OCI-LY3 (cell line): ENCODE results near the gene TTC14.

ENCODE experiments used
- H2AFZ ChIP-seq: fragments of 200-600, 300-600 bp; shearing (Covaris generic); 2 replicates; pipeline ENCODE4 v1.6.0; 2014; ENCODE audit warnings: antibody characterized with exemption, low read depth, low read length
- H3K27ac ChIP-seq: fragments of 200-600, 300-600 bp; sonication (generic); 2 replicates; pipeline ENCODE4 v1.5.1; 2014; ENCODE audit warnings: mild to moderate bottlenecking, low read length, moderate library complexity, mixed read lengths
- H3K27me3 ChIP-seq: fragments of 200-600, 300-600 bp; sonication (generic); 2 replicates; pipeline ENCODE4 v1.6.1; 2014; ENCODE audit warnings: low read depth, low read length, mixed read lengths
- H3K36me3 ChIP-seq: fragments of 200-600, 300-600 bp; sonication (generic); replicated peaks from 2 replicates; pipeline ENCODE3; 2014; ENCODE audit warnings: low read depth, low read length, mixed read lengths
- H3K4me1 ChIP-seq: fragments of 300-600, 200-600 bp; sonication (generic); 2 replicates; pipeline ENCODE4 v1.6.1; 2014; ENCODE audit warnings: low read length, mixed read lengths
- H3K4me2 ChIP-seq: fragments of 200-600, 300-600 bp; sonication (generic); 2 replicates; pipeline ENCODE4 v1.6.1; 2014; ENCODE audit warnings: low read length, mixed read lengths
- H3K4me3 ChIP-seq: fragments of 300-600, 200-600 bp; sonication (generic); 2 replicates; pipeline ENCODE4 v1.5.1; 2014; ENCODE audit warnings: antibody characterized with exemption, mild to moderate bottlenecking, low read length, moderate library complexity
- H3K79me2 ChIP-seq: fragments of 300-600, 200-600 bp; shearing (Covaris generic); 2 replicates; pipeline ENCODE4 v1.6.1; 2014; ENCODE audit warnings: mild to moderate bottlenecking, low read length, mixed read lengths
- H3K9ac ChIP-seq: fragments of 300-600, 200-600 bp; shearing (Covaris generic); 2 replicates; pipeline ENCODE4 v1.6.0; 2014; ENCODE audit warnings: mild to moderate bottlenecking, low read length, moderate library complexity
- H3K9me3 ChIP-seq: fragments of 200-600, 300-600 bp; shearing (Covaris generic); 2 replicates; pipeline ENCODE4 v1.6.1; 2014; ENCODE audit warnings: low read length, mixed read lengths; ENCODE audit not compliant: insufficient read depth
- H4K20me1 ChIP-seq: fragments of 200-600, 300-600 bp; sonication (generic); 2 replicates; pipeline ENCODE4 v1.6.1; 2016; ENCODE audit warnings: low read length, mixed read lengths; ENCODE audit not compliant: insufficient read depth
- EZH2phosphoT487 ChIP-seq: fragments of 200-600 bp; shearing (Covaris generic); IDR thresholded peaks from 2 replicates; pipeline ENCODE4 v1.6.1; 2018; ENCODE audit warnings: antibody characterized with exemption, mixed run types, low read depth
- TF ChIP-seq, protein P1 (sequence below): fragments of 200-600, 300-600 bp; sonication (generic); IDR thresholded peaks from 2 replicates; pipeline ENCODE4 v1.5.1; 2014; ENCODE audit warnings: antibody characterized with exemption, low read length, low read depth

TTC14 gene

DNA sequence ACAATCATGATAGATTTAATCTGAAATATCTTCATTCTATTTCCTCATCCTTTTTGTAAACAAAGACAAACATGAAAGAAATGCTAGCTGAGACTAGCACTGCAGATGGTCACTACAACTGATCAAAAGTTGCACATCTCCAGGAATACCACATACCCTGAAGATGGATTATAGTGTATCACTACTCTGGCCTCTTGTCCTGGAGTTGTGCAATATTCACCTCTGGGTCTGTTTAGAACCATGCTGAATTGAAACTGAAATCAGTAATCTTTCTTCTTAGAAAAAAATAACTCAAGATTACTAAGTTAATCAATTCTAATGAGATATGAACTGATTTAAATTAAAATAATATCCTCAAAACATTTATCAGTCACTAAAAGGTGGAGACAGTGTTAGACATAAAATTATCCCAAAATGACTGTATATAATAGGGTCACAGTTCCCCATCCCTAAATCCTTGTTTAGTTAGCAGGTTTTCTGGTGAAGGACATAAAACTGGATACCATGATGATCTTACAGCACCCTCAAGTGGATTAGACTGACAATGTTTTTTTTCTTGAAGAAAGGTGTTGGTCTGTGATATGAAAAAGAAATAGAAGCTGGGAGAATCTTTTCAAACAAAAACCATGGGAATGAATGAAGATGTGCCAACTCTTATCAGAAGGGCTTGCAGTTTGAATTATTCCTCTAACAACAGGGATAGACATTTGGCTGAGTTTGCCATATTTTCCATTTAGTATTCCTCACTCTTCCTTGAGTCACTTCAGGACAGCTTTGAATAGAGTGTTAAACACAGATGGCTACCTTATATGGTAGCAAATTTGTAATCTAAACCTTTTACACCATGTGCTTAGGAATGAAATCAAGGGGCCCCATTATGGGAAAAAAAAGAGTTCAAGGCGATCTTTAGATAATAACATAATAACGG, 7.1 kb upstream of the TTC14 start:
- Histone ChIP-seq H3K4me3 (no peak overlapping the region), H2AFZ (no peak overlapping the region), H3K27me3 (no peaks in the 10 kb centered on the region), H3K9ac (no peak overlapping the region), H3K36me3 (no peaks in the 10 kb centered on the region), H4K20me1 (no peaks in the 10 kb centered on the region), H3K4me2 (no peak overlapping the region), H3K4me1 (no peaks in the 10 kb centered on the region), H3K9me3 (no peaks in the 10 kb centered on the region), H3K79me2 (no peaks in the 10 kb centered on the region), H3K27ac (no peak overlapping the region)
- TF ChIP-seq, protein P1, sequence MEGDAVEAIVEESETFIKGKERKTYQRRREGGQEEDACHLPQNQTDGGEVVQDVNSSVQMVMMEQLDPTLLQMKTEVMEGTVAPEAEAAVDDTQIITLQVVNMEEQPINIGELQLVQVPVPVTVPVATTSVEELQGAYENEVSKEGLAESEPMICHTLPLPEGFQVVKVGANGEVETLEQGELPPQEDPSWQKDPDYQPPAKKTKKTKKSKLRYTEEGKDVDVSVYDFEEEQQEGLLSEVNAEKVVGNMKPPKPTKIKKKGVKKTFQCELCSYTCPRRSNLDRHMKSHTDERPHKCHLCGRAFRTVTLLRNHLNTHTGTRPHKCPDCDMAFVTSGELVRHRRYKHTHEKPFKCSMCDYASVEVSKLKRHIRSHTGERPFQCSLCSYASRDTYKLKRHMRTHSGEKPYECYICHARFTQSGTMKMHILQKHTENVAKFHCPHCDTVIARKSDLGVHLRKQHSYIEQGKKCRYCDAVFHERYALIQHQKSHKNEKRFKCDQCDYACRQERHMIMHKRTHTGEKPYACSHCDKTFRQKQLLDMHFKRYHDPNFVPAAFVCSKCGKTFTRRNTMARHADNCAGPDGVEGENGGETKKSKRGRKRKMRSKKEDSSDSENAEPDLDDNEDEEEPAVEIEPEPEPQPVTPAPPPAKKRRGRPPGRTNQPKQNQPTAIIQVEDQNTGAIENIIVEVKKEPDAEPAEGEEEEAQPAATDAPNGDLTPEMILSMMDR, result peak; percentile 79
- no peak for TF ChIP-seq EZH2phosphoT487

DNA sequence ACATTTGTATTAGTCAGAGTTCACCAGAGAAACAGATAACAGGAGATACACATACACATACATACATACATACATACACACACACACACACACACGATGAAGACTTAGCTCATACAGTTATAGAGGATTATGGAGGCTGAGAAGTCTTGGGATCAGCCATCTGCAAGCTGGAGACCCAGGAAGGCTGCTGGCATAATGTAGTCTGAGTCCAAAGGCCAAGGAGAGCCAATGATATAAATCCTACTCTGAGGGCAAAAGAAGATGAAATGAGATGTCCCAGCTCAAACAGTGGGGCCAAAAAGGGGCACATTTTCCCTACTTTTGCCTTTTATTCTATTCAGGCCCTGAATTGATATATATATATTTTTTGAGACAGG, 6.4 kb upstream of the TTC14 start:
- Histone ChIP-seq H4K20me1 (no peaks in the 10 kb centered on the region), H2AFZ (no peak overlapping the region), H3K9me3 (no peaks in the 10 kb centered on the region), H3K4me3 (no peak overlapping the region), H3K4me2 (no peak overlapping the region), H3K36me3 (no peaks in the 10 kb centered on the region), H3K27me3 (no peaks in the 10 kb centered on the region), H3K4me1 (no peaks in the 10 kb centered on the region), H3K9ac (no peak overlapping the region), H3K79me2 (no peaks in the 10 kb centered on the region), H3K27ac (no peak overlapping the region)
- TF ChIP-seq EZH2phosphoT487, result no peak
- TF ChIP-seq, protein P1, result no peak

DNA sequence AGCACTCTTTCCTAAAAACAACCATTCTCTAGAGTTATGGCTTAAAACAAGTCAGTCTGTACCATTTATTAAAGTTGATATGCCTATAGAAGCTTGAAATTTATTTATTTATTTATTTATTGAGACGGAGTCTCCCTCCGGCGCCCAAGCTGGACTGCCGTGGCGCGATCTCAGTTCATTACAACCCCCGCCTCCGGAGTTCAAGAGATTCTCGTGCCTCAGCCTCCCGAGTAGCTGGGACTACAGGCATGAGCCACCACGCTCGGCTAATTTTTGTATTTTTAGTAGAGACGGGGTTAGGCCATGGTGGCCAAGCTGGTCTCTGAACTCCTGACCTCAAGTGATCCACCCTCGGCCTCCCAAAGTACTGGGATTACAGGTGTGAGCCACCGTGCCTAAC, 1.5 kb upstream of the TTC14 start:
- H3K79me2 ChIP-seq, result peaks cover 26% of the 10 kb centered on the region
- H3K9ac ChIP-seq, result no peak overlapping the region
- no peak overlapping the region for H3K27ac ChIP-seq
- H3K36me3 ChIP-seq, result peaks cover 19% of the 10 kb centered on the region
- H3K27me3 ChIP-seq, result no peaks in the 10 kb centered on the region
- TF ChIP-seq, protein P1, result no peak
- TF ChIP-seq EZH2phosphoT487, result no peak
- H2AFZ ChIP-seq, result no peak overlapping the region
- H4K20me1 ChIP-seq, result no peaks in the 10 kb centered on the region
- H3K4me1 ChIP-seq, result peaks cover 13% of the 10 kb centered on the region
- H3K9me3 ChIP-seq, result no peaks in the 10 kb centered on the region
- no peak overlapping the region for H3K4me2 ChIP-seq
- no peak overlapping the region for H3K4me3 ChIP-seq

DNA sequence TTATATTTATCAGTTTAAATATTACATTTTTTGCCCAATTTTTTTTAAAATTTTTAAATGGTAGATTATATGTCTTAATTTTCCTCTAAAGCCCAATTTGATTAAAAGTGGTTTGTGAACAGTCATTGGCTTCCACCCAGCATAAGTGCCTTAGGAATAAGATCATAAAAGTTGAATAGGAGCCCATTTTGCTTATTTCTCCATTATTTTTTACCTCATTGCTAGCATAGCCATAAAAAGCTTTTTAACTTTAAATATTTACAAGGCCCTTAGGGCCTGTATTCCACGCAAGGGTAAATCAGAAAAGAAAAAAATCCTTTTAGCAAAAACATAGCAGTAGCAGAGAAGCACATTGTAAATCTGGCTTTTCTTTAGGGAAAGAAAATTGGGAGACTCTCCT, 9.0 kb downstream of the TTC14 start:
- no peak for TF ChIP-seq EZH2phosphoT487
- TF ChIP-seq, protein P1, result no peak
- no peak overlapping the region for H3K4me3 ChIP-seq
- H3K9me3 ChIP-seq, result no peaks in the 10 kb centered on the region
- H3K36me3 ChIP-seq, result peaks cover 63% of the 10 kb centered on the region
- H3K27me3 ChIP-seq, result no peaks in the 10 kb centered on the region
- no peak overlapping the region for H3K9ac ChIP-seq
- H2AFZ ChIP-seq, result no peak overlapping the region
- H3K27ac ChIP-seq, result no peak overlapping the region
- no peaks in the 10 kb centered on the region for H4K20me1 ChIP-seq
- H3K79me2 ChIP-seq, result no peaks in the 10 kb centered on the region
- no peaks in the 10 kb centered on the region for H3K4me1 ChIP-seq
- no peak overlapping the region for H3K4me2 ChIP-seq
